HG02870 (cell line): ENCODE data around the gene REXO1.

Experiments
- ATAC-seq: cut with Tn5 transposase; IDR thresholded peaks from one replicate; pipeline ENCODE4 v1.9.1; 2021; ENCODE audit warnings: mild to moderate bottlenecking, moderate library complexity; ENCODE audit not compliant: unreplicated experiment

The REXO1 gene

GRCh38 chr19:1794424-1795172 lies 53.7 kb downstream of the REXO1 start:
- no peak for ATAC-seq

- ATAC-seq, result no peak
Measured at GRCh38 chr19:1791879-1792278, 56.4 kb downstream of the REXO1 start.

- ATAC-seq, result no peak
Measured at GRCh38 chr19:1790054-1790792, 58.1 kb downstream of the REXO1 start.

- ATAC-seq, result no peak
Measured at GRCh38 chr19:1789261-1790041, 58.8 kb downstream of the REXO1 start.

GRCh38 chr19:1787116-1787515 lies 61.2 kb downstream of the REXO1 start:
- ATAC-seq, result no peak

- no peak for ATAC-seq
Measured at GRCh38 chr19:1786668-1787067, 61.6 kb downstream of the REXO1 start.

- ATAC-seq, result no peak
Measured at GRCh38 chr19:1785310-1785709, 63.0 kb downstream of the REXO1 start.

GRCh38 chr19:1783874-1784273 lies 64.4 kb downstream of the REXO1 start:
- ATAC-seq, result no peak

- no peak for ATAC-seq
Measured at GRCh38 chr19:1783354-1783753, 64.9 kb downstream of the REXO1 start.

GRCh38 chr19:1782521-1782920 lies 65.8 kb downstream of the REXO1 start:
- no peak for ATAC-seq

GRCh38 chr19:1780272-1780958 lies 67.9 kb downstream of the REXO1 start:
- ATAC-seq, result no peak

- no peak for ATAC-seq
Measured at GRCh38 chr19:1779574-1779973, 68.7 kb downstream of the REXO1 start.

GRCh38 chr19:1777149-1777548 lies 71.1 kb downstream of the REXO1 start:
- no peak for ATAC-seq

- ATAC-seq, result no peak
Measured at GRCh38 chr19:1776606-1777147, 71.6 kb downstream of the REXO1 start.

- ATAC-seq, result no peak
Measured at GRCh38 chr19:1775951-1776605, 72.2 kb downstream of the REXO1 start.

GRCh38 chr19:1774989-1775772 lies 73.1 kb downstream of the REXO1 start:
- ATAC-seq, result no peak

- ATAC-seq, result no peak
Measured at GRCh38 chr19:1773184-1773583, 75.1 kb downstream of the REXO1 start.

- no peak for ATAC-seq
Measured at GRCh38 chr19:1770866-1771576, 77.3 kb downstream of the REXO1 start.

GRCh38 chr19:1769645-1769985 lies 78.7 kb downstream of the REXO1 start:
- ATAC-seq, result no peak
